Glutamatergic neuron (in vitro differentiated cells): ENCODE results near the gene MAGEA6. TPM values are rescaled to one million over a fixed set of nuclear protein-coding genes. Genes with fewer than 3 reads are reported as not detected.
"Not testable (repeated sequence)": the region's sequence is repeated elsewhere in the genome, so short reads cannot be mapped to it uniquely, and the experiment has no call there.

ENCODE experiments used
- DNase-seq: peaks from one replicate; pipeline ENCODE4 v3.0.0; 2022
- H3K27ac Mint-ChIP-seq: one replicate; pipeline ENCODE4 v1.8.0; 2020; ENCODE audit warnings: mild to moderate bottlenecking, mixed read lengths, inconsistent platforms; ENCODE audit not compliant: unreplicated experiment
- H3K27me3 Mint-ChIP-seq: one replicate; pipeline ENCODE4 v1.8.0; 2020; ENCODE audit warnings: mild to moderate bottlenecking, moderate library complexity, mixed read lengths, inconsistent platforms; ENCODE audit not compliant: unreplicated experiment
- H3K36me3 Mint-ChIP-seq: one replicate; pipeline ENCODE4 v1.8.0; 2020; ENCODE audit warnings: mild to moderate bottlenecking, mixed read lengths, inconsistent platforms; ENCODE audit not compliant: unreplicated experiment
- H3K4me1 Mint-ChIP-seq: one replicate; pipeline ENCODE4 v1.8.0; 2020; ENCODE audit warnings: mild to moderate bottlenecking, low read depth, mixed read lengths, inconsistent platforms; ENCODE audit not compliant: unreplicated experiment
- H3K4me3 Mint-ChIP-seq: one replicate; pipeline ENCODE4 v1.8.0; 2020; ENCODE audit warnings: mild to moderate bottlenecking, mixed read lengths, inconsistent platforms; ENCODE audit not compliant: unreplicated experiment
- H3K9me3 Mint-ChIP-seq: one replicate; pipeline ENCODE4 v1.8.0; 2020; ENCODE audit warnings: mild to moderate bottlenecking, moderate library complexity, mixed read lengths, inconsistent platforms; ENCODE audit not compliant: unreplicated experiment
- CTCF ChIP-seq: fragments of 200-600 bp; sonication (generic); IDR thresholded peaks from one replicate; pipeline ENCODE4 v1.5.0; 2021; ENCODE audit not compliant: partially characterized antibody, unreplicated experiment
- total RNA-seq: library from RNA; stranded (reverse); fragmentation: NEBNext Ultra II Directional; extraction: Animal tissue kit (Norgen Biotek cat#: 25700); gene quantifications from one replicate; pipeline ENCODE4 v1.2.1, GENCODE V29; 2021; ENCODE audit not compliant: unreplicated experiment

The MAGEA6 gene
- total RNA-seq, 1 donor from 2014 or later, result 0.32 TPM

DNA sequence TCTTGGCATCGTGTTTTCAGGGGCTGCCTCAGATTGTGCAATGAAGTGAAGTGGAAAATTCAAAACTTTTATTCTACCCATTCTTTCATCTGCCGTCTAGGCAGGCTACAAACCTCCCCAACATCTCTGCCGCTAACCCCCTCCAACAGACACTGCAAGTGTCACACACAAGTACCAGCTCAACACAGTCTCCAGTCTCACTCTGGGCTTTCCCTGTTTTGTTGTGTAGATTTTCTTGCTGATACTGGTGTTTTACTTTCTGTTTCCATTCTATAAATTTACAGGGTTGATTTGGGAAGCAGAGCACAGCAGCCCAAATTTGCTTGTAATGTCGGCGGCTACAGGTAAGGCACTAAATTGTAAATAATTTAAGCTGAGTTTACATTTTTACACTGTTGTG, 14.6 kb downstream of the MAGEA6 start:
- H3K4me1 Mint-ChIP-seq, DNase-seq, H3K9me3 Mint-ChIP-seq, H3K4me3 Mint-ChIP-seq, H3K36me3 Mint-ChIP-seq, H3K27me3 Mint-ChIP-seq, H3K27ac Mint-ChIP-seq: not testable (repeated sequence)

DNA sequence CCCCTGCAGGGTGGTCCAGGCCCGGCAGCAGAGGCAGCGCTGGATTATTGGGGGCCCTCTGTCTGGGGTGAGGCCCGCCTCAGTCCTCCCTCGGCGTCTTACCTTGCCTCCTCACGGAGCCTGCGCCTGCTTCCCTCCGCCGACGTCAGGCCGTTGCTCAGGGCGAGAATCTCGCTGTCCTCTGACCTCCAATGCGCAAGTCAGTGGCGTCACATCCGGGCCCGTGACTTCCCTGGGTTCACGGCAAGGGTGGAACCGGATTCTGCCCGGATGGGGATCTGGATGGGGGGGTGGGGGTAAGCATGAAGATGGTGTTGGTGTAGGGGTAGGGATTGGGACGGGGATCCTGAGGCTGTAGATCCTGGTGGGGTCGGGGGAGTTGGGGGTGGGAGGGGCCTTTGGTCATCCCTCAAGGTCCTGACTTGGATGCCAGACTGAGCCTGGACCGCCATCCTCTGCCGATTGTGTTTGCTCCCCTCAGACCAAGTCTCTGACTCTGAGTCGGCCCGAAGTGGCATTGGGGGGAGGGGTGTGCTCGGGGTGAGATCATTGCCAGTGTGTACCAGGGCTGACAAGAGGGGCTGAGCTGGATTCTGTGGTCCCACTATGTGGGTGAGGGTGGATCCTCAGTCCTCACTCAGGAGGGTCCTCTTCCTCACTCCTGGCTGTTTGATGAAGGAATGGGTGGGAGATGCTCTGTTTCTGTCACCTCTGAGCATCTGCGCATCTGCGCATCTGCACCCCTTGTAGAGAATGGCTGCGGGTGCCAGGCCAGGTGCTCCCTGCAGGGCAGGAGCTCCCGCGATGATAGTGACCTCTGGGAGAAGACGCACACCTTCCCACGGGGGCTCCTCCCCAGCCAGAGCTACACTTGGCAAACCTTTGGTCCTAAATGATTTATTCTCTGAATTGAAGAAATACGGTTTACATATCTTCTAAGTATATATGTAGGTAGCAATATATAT, 15.5 kb downstream of the MAGEA6 start, which contains the start of gene MAGEA2:
Gene MAGEA2, minus strand, starts transcription at position 157 of the 965 bp plus-strand sequence. CDS start 2,479 bp downstream, outside the sequence.
- H3K9me3 Mint-ChIP-seq, H3K4me1 Mint-ChIP-seq, H3K27ac Mint-ChIP-seq, H3K27me3 Mint-ChIP-seq, H3K36me3 Mint-ChIP-seq, DNase-seq, H3K4me3 Mint-ChIP-seq: not testable (repeated sequence)

DNA sequence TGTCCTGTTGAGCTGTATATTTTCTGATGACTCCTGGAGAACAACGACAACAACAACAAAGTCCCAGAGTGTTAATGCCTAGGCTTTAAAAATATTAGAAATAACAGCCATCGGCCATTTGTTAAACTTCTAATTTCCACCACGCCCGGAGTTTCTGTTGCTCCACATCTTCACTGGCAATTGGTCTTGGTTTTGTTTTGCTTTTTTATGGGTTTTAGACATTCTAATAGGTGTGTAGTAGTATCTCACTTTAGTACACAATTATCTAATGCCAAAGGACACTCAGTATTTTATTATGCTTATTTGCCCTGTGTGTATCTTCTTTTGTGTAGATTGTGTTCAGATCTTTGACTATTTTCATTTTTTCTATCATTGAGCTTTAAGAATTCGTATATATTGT, 30.9 kb downstream of the MAGEA6 start:
- no peak for DNase-seq
- TF ChIP-seq CTCF, result no peak
- Mint-ChIP-seq H3K4me1 (no peaks in the 10 kb centered on the region), H3K27me3 (no peaks in the 10 kb centered on the region), H3K9me3 (peaks cover 1% of the 10 kb centered on the region), H3K27ac (no peak overlapping the region), H3K36me3 (no peaks in the 10 kb centered on the region), H3K4me3 (no peak overlapping the region)

- H3K36me3 Mint-ChIP-seq, result not testable (repeated sequence)
Measured at GRCh38 chrX:152736528-152736927, 33.0 kb downstream of the MAGEA6 start.

GRCh38 chrX:152735860-152736511, 33.5 kb downstream of the MAGEA6 start:
- Mint-ChIP-seq H3K27ac (no peak overlapping the region), H3K27me3 (no peaks in the 10 kb centered on the region), H3K4me3 (no peak overlapping the region), H3K36me3 (no peaks in the 10 kb centered on the region), H3K4me1 (no peaks in the 10 kb centered on the region), H3K9me3 (peaks cover 1% of the 10 kb centered on the region)
- TF ChIP-seq CTCF, result no peak
- DNase-seq, result no peak

More at GRCh38 chrX:152736528-152736927, 33.0 kb downstream of the MAGEA6 start:
- DNase-seq, H3K9me3 Mint-ChIP-seq, H3K4me1 Mint-ChIP-seq, H3K27me3 Mint-ChIP-seq, H3K4me3 Mint-ChIP-seq, H3K27ac Mint-ChIP-seq: not testable (repeated sequence)

DNA sequence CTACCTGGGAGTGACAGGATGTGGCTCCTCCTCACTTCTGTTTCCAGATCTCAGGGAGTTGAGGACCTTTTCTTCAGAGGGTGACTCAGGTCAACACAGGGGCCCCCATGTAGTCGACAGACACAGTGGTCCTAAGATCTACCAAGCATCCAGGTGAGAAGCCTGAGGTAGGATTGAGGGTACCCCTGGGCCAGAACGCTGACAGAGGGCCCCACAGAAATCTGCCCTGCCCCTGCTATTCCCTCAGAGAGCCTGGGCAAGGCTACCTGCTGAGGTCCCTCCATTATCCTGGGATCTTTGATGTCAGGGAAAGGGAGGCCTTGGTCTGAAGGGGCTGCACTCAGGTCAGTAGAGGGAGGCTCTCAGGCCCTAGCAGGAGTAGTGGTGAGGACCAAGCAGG, 34.4 kb downstream of the MAGEA6 start:
- no peaks in the 10 kb centered on the region for H3K36me3 Mint-ChIP-seq
- no peaks in the 10 kb centered on the region for H3K27me3 Mint-ChIP-seq
- DNase-seq, result no peak
- no peak for TF ChIP-seq CTCF
- H3K9me3 Mint-ChIP-seq, result peaks cover 1% of the 10 kb centered on the region
- H3K4me3 Mint-ChIP-seq, result no peak overlapping the region
- H3K27ac Mint-ChIP-seq, result no peak overlapping the region
- H3K4me1 Mint-ChIP-seq, result no peaks in the 10 kb centered on the region

DNA sequence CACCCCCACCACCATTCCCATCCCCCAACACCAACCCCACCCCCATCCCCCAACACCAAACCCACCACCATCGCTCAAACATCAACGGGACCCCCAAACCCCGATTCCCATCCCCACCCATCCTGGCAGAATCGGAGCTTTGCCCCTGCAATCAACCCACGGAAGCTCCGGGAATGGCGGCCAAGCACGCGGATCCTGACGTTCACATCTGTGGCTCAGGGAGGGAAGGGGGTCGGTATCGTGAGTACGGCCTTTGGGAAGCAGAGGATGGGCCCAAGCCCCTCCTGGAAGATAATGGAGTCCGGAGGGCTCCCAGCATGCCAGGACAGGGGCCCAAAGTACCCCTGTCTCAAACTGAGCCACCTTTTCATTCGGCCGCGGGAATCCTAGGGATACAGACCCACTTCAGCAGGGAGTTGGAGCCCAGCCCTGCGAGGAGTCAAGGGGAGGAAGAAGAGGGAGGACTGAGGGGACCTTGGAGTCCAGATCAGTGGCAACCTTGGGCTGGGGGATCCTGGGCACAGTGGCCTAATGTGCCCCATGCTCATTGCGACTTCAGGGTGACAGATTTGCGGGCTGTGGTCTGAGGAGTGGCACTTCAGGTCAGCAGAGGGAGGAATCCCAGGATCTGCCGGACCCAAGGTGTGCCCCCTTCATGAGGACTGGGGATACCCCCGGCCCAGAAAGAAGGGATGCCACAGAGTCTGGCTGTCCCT, 35.2 kb downstream of the MAGEA6 start:
- not testable (repeated sequence) for H3K4me1 Mint-ChIP-seq, H3K9me3 Mint-ChIP-seq, H3K36me3 Mint-ChIP-seq, H3K4me3 Mint-ChIP-seq, H3K27me3 Mint-ChIP-seq, H3K27ac Mint-ChIP-seq, DNase-seq
